ENCODE measurements around the gene CAMK2N1. TPM values are rescaled to one million over a fixed set of nuclear protein-coding genes. Genes with fewer than 3 reads are reported as not detected.

The CAMK2N1 gene
- total and polyA plus RNA-seq, 10 donors, result 3.6 to 17.2 (median 8.5) TPM

GRCh38 chr1:20507564-20508410, 21.8 kb upstream of the CAMK2N1 start, which contains the start of gene MUL1:
Gene MUL1 (minus strand): TSS chr1:20508151. CDS start chr1:20508024, 127 bp downstream.
- peaks cover 0 to 22% (median 0%) of the 10 kb centered on the region in 7 donors for H3K27me3 ChIP-seq (replicated peaks in 1 of 7)
- 0 to 2% (median 1%) methylated on average over 55 to 58 of the region's 58 CpGs for WGBS, 5 donors

GRCh38 chr1:20507248-20507563, 21.2 kb upstream of the CAMK2N1 start:
- intact Hi-C loops (cut with DNase I; ENCODE audit: low total_unique reads), result no loop called here

More at GRCh38 chr1:20507564-20508410, 21.8 kb upstream of the CAMK2N1 start, which contains the start of gene MUL1:
- Histone ChIP-seq H3K36me3 (peaks cover 0 to 36% (median 11%) of the 10 kb centered on the region in 6 donors), H3K27ac (peak within 1 kb of the TSS; percentile 81 to 96 (median 86)), H3K4me3 (peak within 1 kb of the TSS; percentile 79 to 97 (median 91)), H3K9me3 (no peaks in the 10 kb centered on the region), H3K4me1 (peaks cover 16 to 60% (median 43%) of the 10 kb centered on the region in 6 donors)
- DNase-seq, result peak; percentile 98
- peak; percentile 94 to 97 (median 94) for TF ChIP-seq POLR2AphosphoS5 (IDR thresholded peaks at IDR 0.05)
- TF ChIP-seq POLR2A (IDR thresholded peaks at IDR 0.05), result peak in 2 of 3 donors; percentile 38 to 45
- TF ChIP-seq CTCF (IDR thresholded peaks at IDR 0.05 in 8 of 11, conservative IDR thresholded peaks at IDR 0.05 in 3 of 11), result no peak
- intact Hi-C loops (cut with DNase I; ENCODE audit: low total_unique reads), result no loop called here

GRCh38 chr1:20505488-20505887, 19.5 kb upstream of the CAMK2N1 start:
- no peak for TF ChIP-seq POLR2A (IDR thresholded peaks at IDR 0.05)
- no peak for TF ChIP-seq CTCF (IDR thresholded peaks at IDR 0.05 in 8 of 11, conservative IDR thresholded peaks at IDR 0.05 in 3 of 11)
- no peak for TF ChIP-seq POLR2AphosphoS5 (IDR thresholded peaks at IDR 0.05)
- H3K36me3 ChIP-seq, result peaks cover 6 to 59% (median 33%) of the 10 kb centered on the region in 6 donors
- no peak overlapping the region for H3K27ac ChIP-seq
- 85 to 96% (median 89%) methylated on average over 1 of the region's 1 CpG for WGBS, 5 donors
- intact Hi-C loops (cut with DNase I; ENCODE audit: low total_unique reads), result no loop called here
- H3K4me1 ChIP-seq, result peaks cover 16 to 56% (median 43%) of the 10 kb centered on the region in 6 donors
- H3K9me3 ChIP-seq, result no peaks in the 10 kb centered on the region
- H3K27me3 ChIP-seq (replicated peaks in 1 of 7), result peaks cover 0 to under 1% (median 0%) of the 10 kb centered on the region in 7 donors
- H3K4me3 ChIP-seq, result no peak overlapping the region
- DNase-seq, result no peak

More at GRCh38 chr1:20507248-20507563, 21.2 kb upstream of the CAMK2N1 start:
- no peak for DNase-seq
- Histone ChIP-seq H3K27ac (peak overlapping the region in 7 of 8 donors; percentile 81 to 96 (median 88)), H3K4me1 (peaks cover 16 to 60% (median 43%) of the 10 kb centered on the region in 6 donors), H3K36me3 (peaks cover 0 to 41% (median 16%) of the 10 kb centered on the region in 6 donors), H3K27me3 (replicated peaks in 1 of 7) (peaks cover 0 to 16% (median 0%) of the 10 kb centered on the region in 7 donors), H3K4me3 (peak overlapping the region; percentile 79 to 97 (median 91)), H3K9me3 (no peaks in the 10 kb centered on the region)
- TF ChIP-seq POLR2AphosphoS5 (IDR thresholded peaks at IDR 0.05) (no peak), CTCF (IDR thresholded peaks at IDR 0.05 in 8 of 11, conservative IDR thresholded peaks at IDR 0.05 in 3 of 11) (no peak), POLR2A (IDR thresholded peaks at IDR 0.05) (no peak)
- WGBS, 5 donors, result 38 to 52% (median 47%) methylated on average over 5 of the region's 5 CpGs

- peaks cover 0 to 27% (median 17%) of the 10 kb centered on the region in 6 donors for H3K4me1 ChIP-seq
- no peak overlapping the region for H3K4me3 ChIP-seq
- intact Hi-C loops (cut with DNase I; ENCODE audit: low total_unique reads), result no loop called here
- H3K27ac ChIP-seq, result no peak overlapping the region
- DNase-seq, result no peak
- H3K9me3 ChIP-seq, result no peaks in the 10 kb centered on the region
- H3K36me3 ChIP-seq, result peaks cover 6 to 89% (median 58%) of the 10 kb centered on the region in 6 donors
- H3K27me3 ChIP-seq (replicated peaks in 1 of 7), result no peaks in the 10 kb centered on the region
- 93 to 97% (median 94%) methylated on average over 15 to 17 of the region's 17 CpGs for WGBS, 5 donors
- no peak for TF ChIP-seq CTCF (IDR thresholded peaks at IDR 0.05 in 8 of 11, conservative IDR thresholded peaks at IDR 0.05 in 3 of 11)
- TF ChIP-seq POLR2A (IDR thresholded peaks at IDR 0.05), result no peak
- TF ChIP-seq POLR2AphosphoS5 (IDR thresholded peaks at IDR 0.05), result peak in 1 of 3 donors; percentile 26
Measured at GRCh38 chr1:20500716-20501115, 14.7 kb upstream of the CAMK2N1 start.
